ENCODE data around the gene OR10G4. TPM values are rescaled to one million over a fixed set of nuclear protein-coding genes. Genes with fewer than 3 reads are reported as not detected.

OR10G4 gene
- total RNA-seq, 2 experiments from 2014 or later: not detected

GRCh38 chr11:124026498-124026897, 13.7 kb downstream of the OR10G4 start, which contains the start of gene OR10G8:
Gene OR10G8 (plus strand): TSS chr11:124026798. CDS start chr11:124029623, 2,825 bp downstream.
- Mint-ChIP-seq H3K9me3 (no peaks in the 10 kb centered on the region), H3K27me3 (no peaks in the 10 kb centered on the region), H3K27ac (no peak within 1 kb of the TSS), H3K36me3 (ENCODE audit: low read depth) (no peaks in the 10 kb centered on the region), H3K4me1 (ENCODE audit: low read depth) (no peaks in the 10 kb centered on the region), H3K4me3 (no peak within 1 kb of the TSS)
- Histone ChIP-seq H3K36me3 (ENCODE audit: insufficient read depth, low read length) (no peaks in the 10 kb centered on the region), H3K27me3 (ENCODE audit: control insufficient read depth in 1 of 2, insufficient read depth in 2 of 2, low read length in 2 of 2) (no peaks in the 10 kb centered on the region), H3K4me3 (ENCODE audit: low read length) (no peak within 1 kb of the TSS), H3K4me1 (ENCODE audit: insufficient read depth, low read length) (no peaks in the 10 kb centered on the region), H3K27ac (ENCODE audit: low read depth in 1 of 2, low read length in 2 of 2) (no peak within 1 kb of the TSS), H3K9me3 (ENCODE audit: control insufficient read depth in 1 of 2, insufficient read depth in 1 of 2, low read length in 2 of 2) (no peaks in the 10 kb centered on the region)
- no peak for TF ChIP-seq CTCF (IDR thresholded peaks at IDR 0.05)
- intact Hi-C loops (cut with DNase I, micrococcal nuclease): no loop called here
- no peak for ATAC-seq (ENCODE audit: poor library complexity)
- ChIA-PET POLR2A (no interaction called here), CTCF (no interaction called here)
- no peak for DNase-seq

- H3K27ac Mint-ChIP-seq: no peak overlapping the region
- H3K27me3 ChIP-seq (ENCODE audit: control insufficient read depth in 1 of 2, insufficient read depth in 2 of 2, low read length in 2 of 2): no peaks in the 10 kb centered on the region
- ChIA-PET POLR2A (no interaction called here), CTCF (no interaction called here)
- H3K27ac ChIP-seq (ENCODE audit: low read depth in 1 of 2, low read length in 2 of 2): no peak overlapping the region
- no peaks in the 10 kb centered on the region for H3K4me1 ChIP-seq (ENCODE audit: insufficient read depth, low read length)
- no peaks in the 10 kb centered on the region for H3K9me3 ChIP-seq (ENCODE audit: control insufficient read depth in 1 of 2, insufficient read depth in 1 of 2, low read length in 2 of 2)
- no peaks in the 10 kb centered on the region for H3K36me3 Mint-ChIP-seq (ENCODE audit: low read depth)
- no peak for TF ChIP-seq CTCF (IDR thresholded peaks at IDR 0.05)
- no peaks in the 10 kb centered on the region for H3K9me3 Mint-ChIP-seq
- ATAC-seq (ENCODE audit: poor library complexity) (no peak), DNase-seq (no peak)
- H3K4me1 Mint-ChIP-seq (ENCODE audit: low read depth): no peaks in the 10 kb centered on the region
- H3K27me3 Mint-ChIP-seq: peaks cover 15% of the 10 kb centered on the region
- no peak overlapping the region for H3K4me3 ChIP-seq (ENCODE audit: low read length)
- H3K4me3 Mint-ChIP-seq: no peak overlapping the region
- intact Hi-C loops (cut with DNase I, micrococcal nuclease): no loop called here
- H3K36me3 ChIP-seq (ENCODE audit: insufficient read depth, low read length): no peaks in the 10 kb centered on the region
Measured at GRCh38 chr11:124036666-124037065, 23.9 kb downstream of the OR10G4 start.

GRCh38 chr11:124039557-124039956, 26.8 kb downstream of the OR10G4 start:
- Histone ChIP-seq H3K4me3 (ENCODE audit: low read length) (no peak overlapping the region), H3K4me1 (ENCODE audit: insufficient read depth, low read length) (no peaks in the 10 kb centered on the region), H3K27me3 (ENCODE audit: control insufficient read depth in 1 of 2, insufficient read depth in 2 of 2, low read length in 2 of 2) (no peaks in the 10 kb centered on the region), H3K36me3 (ENCODE audit: insufficient read depth, low read length) (no peaks in the 10 kb centered on the region), H3K27ac (ENCODE audit: low read depth in 1 of 2, low read length in 2 of 2) (no peak overlapping the region), H3K9me3 (ENCODE audit: control insufficient read depth in 1 of 2, insufficient read depth in 1 of 2, low read length in 2 of 2) (peaks cover 0 to 4% of the 10 kb centered on the region in 2 experiments)
- DNase-seq (no peak), ATAC-seq (ENCODE audit: poor library complexity) (no peak)
- H3K4me1 Mint-ChIP-seq (ENCODE audit: low read depth): no peaks in the 10 kb centered on the region
- ChIA-PET CTCF (interaction anchor here (0.8 kb wide), 1 partner anchor 22 kb away, joined by 3 read pairs; no protein-coding TSS in a partner anchor), POLR2A (no interaction called here)
- no peaks in the 10 kb centered on the region for H3K36me3 Mint-ChIP-seq (ENCODE audit: low read depth)
- no peaks in the 10 kb centered on the region for H3K9me3 Mint-ChIP-seq
- no peak overlapping the region for H3K27ac Mint-ChIP-seq
- H3K27me3 Mint-ChIP-seq: peaks cover 15% of the 10 kb centered on the region
- TF ChIP-seq CTCF (IDR thresholded peaks at IDR 0.05): no peak
- no peak overlapping the region for H3K4me3 Mint-ChIP-seq
- intact Hi-C loops (cut with DNase I, micrococcal nuclease): no loop called here

All from CD4-positive, alpha-beta T cell (primary cell).